HepG2 (cell line): Measurements from ENCODE around the gene BOD1. TPM values are rescaled to one million over a fixed set of nuclear protein-coding genes. Genes with fewer than 3 reads are reported as not detected.

Experiments used
- JUND ChIP-seq: sonication (generic); formaldehyde crosslinking; IDR thresholded peaks from 2 replicates; pipeline ENCODE4 v1.8.0; 2022; ENCODE audit warnings: mild to moderate bottlenecking, missing genetic modification reagents
- KDM5B ChIP-seq: sonication (generic); formaldehyde crosslinking; IDR thresholded peaks from 2 replicates; pipeline ENCODE4 v1.4.0; 2020; ENCODE audit warnings: missing genetic modification reagents, mild to moderate bottlenecking, borderline replicate concordance
- PHF8 ChIP-seq: sonication (generic); formaldehyde crosslinking; IDR thresholded peaks from 2 replicates; pipeline ENCODE4 v1.5.0; 2020; ENCODE audit warnings: missing genetic modification reagents
- SMC3 ChIP-seq: IDR thresholded peaks from 2 replicates; pipeline ENCODE4 v1.6.1; 2011; ENCODE audit warnings: low read length, improper control_type of control experiment
- SRSF1 ChIP-seq: fragments of 200-400 bp; formaldehyde crosslinking; optimal IDR thresholded peaks from 2 replicates; pipeline ENCODE3; 2017; ENCODE audit warnings: mild to moderate bottlenecking, low read depth, low read length, moderate library complexity
- SUZ12 ChIP-seq: fragments of 150-350 bp; IDR thresholded peaks from 2 replicates; pipeline ENCODE4 v1.6.1; 2014; ENCODE audit warnings: low read depth, low read length
- ZFP36 ChIP-seq: fragments of 150-350 bp; IDR thresholded peaks from 2 replicates; pipeline ENCODE4 v1.6.1; 2018; ENCODE audit warnings: borderline replicate concordance, low read length, low read depth; ENCODE audit not compliant: partially characterized antibody
- ZFP90 ChIP-seq: sonication (generic); formaldehyde crosslinking; IDR thresholded peaks from 2 replicates; pipeline ENCODE4 v1.8.0; 2022; ENCODE audit warnings: missing genetic modification reagents, mild to moderate bottlenecking, inconsistent platforms, borderline replicate concordance
- ZNF17 ChIP-seq: sonication (generic); formaldehyde crosslinking; IDR thresholded peaks from 2 replicates; pipeline ENCODE4 v1.5.0; 2020; ENCODE audit warnings: mild to moderate bottlenecking, missing genetic modification reagents
- ZNF775 ChIP-seq: sonication (generic); formaldehyde crosslinking; IDR thresholded peaks from 2 replicates; pipeline ENCODE4 v1.4.0; 2020; ENCODE audit warnings: missing genetic modification reagents, mild to moderate bottlenecking, moderate library complexity, borderline replicate concordance
- ZNF781 ChIP-seq: sonication (generic); formaldehyde crosslinking; IDR thresholded peaks from 2 replicates; pipeline ENCODE4 v1.5.1; 2020; ENCODE audit warnings: borderline replicate concordance, mild to moderate bottlenecking, missing genetic modification reagents; ENCODE audit errors: not compliant biosample characterization
- polyA plus RNA-seq, 8 experiments: library from polyadenylated mRNA; depleted of rRNA in 3 of 8; stranded (reverse) in 7 of 8; unstranded in 1 of 8; fragments of >200 nt; fragmentation: Illumina TruSeq in 4 of 8; extraction: Trizol in 4 of 8; gene quantifications; 2 replicates each; pipeline versions ENCODE4 v1.2.1 to v1.2.3, GENCODE V29; 2011 to 2016; ENCODE audit warnings: low read depth in 4 of 8, missing spikeins in 1 of 8, mixed read lengths in 1 of 8; ENCODE audit not compliant: insufficient read depth in 1 of 8
- total RNA-seq, 5 experiments: library from RNA; depleted of rRNA; stranded (reverse); fragments of >200 nt; fragmentation: Illumina TruSeq; extraction: Trizol; gene quantifications; 2 replicates each; pipeline ENCODE4 v1.2.3, GENCODE V29; 2016; ENCODE audit warnings: low read depth in 1 of 5
- TF ChIP-seq, protein P1 (sequence below): sonication (generic); formaldehyde crosslinking; IDR thresholded peaks from 2 replicates; pipeline ENCODE4 v1.4.0; 2020; ENCODE audit warnings: missing genetic modification reagents, borderline replicate concordance
- TF ChIP-seq, protein P2 (sequence below): sonication (generic); formaldehyde crosslinking; conservative IDR thresholded peaks from 2 replicates; pipeline ENCODE4 v1.8.0; 2022; ENCODE audit warnings: missing genetic modification reagents
- TF ChIP-seq, protein P3 (sequence below): sonication (generic); formaldehyde crosslinking; IDR thresholded peaks from 2 replicates; pipeline ENCODE4 v1.5.1; 2020; ENCODE audit warnings: mild to moderate bottlenecking, missing genetic modification reagents, moderate library complexity
- TF ChIP-seq, protein P4 (sequence below): sonication (generic); formaldehyde crosslinking; conservative IDR thresholded peaks from 2 replicates; pipeline ENCODE4 v1.4.0; 2020; ENCODE audit warnings: missing genetic modification reagents
- TF ChIP-seq, protein P5 (sequence below): sonication (generic); formaldehyde crosslinking; IDR thresholded peaks from 2 replicates; pipeline ENCODE4 v1.8.0; 2022; ENCODE audit warnings: missing genetic modification reagents, low read depth, mild to moderate bottlenecking, borderline replicate concordance

Gene BOD1
- total and polyA plus RNA-seq, 2 of the 13 experiments (the other 11 are each of a cell fraction or from before 2014, with no cell fraction given), result 81.5 to 103 TPM

DNA sequence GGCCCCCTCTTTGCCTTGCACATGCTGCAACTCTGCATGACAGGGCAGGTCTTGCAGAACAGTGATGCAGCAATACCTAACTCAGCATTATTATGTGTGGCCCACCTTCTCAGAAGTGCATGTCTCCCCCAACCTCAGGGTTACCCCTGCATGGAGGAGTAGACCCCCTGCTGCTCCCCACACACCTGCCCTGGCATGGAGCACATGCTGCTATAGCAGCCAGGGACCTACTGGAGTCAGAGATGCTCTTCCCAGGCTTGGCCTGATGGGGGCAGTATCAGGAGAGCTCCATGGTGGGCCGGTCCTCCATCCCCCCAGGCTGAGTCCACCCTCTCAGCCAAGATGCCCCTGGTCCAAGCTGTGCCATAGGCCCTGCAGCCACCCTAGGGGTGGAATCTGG is 13.2 kb upstream of the BOD1 start (continued):
- TF ChIP-seq, protein P1, sequence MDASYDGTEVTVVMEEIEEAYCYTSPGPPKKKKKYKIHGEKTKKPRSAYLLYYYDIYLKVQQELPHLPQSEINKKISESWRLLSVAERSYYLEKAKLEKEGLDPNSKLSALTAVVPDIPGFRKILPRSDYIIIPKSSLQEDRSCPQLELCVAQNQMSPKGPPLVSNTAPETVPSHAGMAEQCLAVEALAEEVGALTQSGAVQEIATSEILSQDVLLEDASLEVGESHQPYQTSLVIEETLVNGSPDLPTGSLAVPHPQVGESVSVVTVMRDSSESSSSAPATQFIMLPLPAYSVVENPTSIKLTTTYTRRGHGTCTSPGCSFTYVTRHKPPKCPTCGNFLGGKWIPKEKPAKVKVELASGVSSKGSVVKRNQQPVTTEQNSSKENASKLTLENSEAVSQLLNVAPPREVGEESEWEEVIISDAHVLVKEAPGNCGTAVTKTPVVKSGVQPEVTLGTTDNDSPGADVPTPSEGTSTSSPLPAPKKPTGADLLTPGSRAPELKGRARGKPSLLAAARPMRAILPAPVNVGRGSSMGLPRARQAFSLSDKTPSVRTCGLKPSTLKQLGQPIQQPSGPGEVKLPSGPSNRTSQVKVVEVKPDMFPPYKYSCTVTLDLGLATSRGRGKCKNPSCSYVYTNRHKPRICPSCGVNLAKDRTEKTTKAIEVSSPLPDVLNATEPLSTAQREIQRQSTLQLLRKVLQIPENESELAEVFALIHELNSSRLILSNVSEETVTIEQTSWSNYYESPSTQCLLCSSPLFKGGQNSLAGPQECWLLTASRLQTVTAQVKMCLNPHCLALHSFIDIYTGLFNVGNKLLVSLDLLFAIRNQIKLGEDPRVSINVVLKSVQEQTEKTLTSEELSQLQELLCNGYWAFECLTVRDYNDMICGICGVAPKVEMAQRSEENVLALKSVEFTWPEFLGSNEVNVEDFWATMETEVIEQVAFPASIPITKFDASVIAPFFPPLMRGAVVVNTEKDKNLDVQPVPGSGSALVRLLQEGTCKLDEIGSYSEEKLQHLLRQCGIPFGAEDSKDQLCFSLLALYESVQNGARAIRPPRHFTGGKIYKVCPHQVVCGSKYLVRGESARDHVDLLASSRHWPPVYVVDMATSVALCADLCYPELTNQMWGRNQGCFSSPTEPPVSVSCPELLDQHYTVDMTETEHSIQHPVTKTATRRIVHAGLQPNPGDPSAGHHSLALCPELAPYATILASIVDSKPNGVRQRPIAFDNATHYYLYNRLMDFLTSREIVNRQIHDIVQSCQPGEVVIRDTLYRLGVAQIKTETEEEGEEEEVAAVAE (CRISPR knock-in tag), result no peak
- TF ChIP-seq ZNF775 (no peak), ZFP90 (CRISPR knock-in tag) (no peak), ZNF781 (no peak), SRSF1 (no peak), ZNF17 (CRISPR knock-in tag) (no peak), KDM5B (CRISPR knock-in tag) (no peak), SUZ12 (no peak), JUND (0 out of 2 replicates have a peak, but pooled peaks have one; percentile 14), PHF8 (CRISPR knock-in tag) (no peak), ZFP36 (no peak), SMC3 (no peak)
- TF ChIP-seq, protein P2, sequence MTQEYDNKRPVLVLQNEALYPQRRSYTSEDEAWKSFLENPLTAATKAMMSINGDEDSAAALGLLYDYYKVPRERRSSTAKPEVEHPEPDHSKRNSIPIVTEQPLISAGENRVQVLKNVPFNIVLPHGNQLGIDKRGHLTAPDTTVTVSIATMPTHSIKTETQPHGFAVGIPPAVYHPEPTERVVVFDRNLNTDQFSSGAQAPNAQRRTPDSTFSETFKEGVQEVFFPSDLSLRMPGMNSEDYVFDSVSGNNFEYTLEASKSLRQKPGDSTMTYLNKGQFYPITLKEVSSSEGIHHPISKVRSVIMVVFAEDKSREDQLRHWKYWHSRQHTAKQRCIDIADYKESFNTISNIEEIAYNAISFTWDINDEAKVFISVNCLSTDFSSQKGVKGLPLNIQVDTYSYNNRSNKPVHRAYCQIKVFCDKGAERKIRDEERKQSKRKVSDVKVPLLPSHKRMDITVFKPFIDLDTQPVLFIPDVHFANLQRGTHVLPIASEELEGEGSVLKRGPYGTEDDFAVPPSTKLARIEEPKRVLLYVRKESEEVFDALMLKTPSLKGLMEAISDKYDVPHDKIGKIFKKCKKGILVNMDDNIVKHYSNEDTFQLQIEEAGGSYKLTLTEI (CRISPR knock-in tag), result no peak
- TF ChIP-seq, protein P3, sequence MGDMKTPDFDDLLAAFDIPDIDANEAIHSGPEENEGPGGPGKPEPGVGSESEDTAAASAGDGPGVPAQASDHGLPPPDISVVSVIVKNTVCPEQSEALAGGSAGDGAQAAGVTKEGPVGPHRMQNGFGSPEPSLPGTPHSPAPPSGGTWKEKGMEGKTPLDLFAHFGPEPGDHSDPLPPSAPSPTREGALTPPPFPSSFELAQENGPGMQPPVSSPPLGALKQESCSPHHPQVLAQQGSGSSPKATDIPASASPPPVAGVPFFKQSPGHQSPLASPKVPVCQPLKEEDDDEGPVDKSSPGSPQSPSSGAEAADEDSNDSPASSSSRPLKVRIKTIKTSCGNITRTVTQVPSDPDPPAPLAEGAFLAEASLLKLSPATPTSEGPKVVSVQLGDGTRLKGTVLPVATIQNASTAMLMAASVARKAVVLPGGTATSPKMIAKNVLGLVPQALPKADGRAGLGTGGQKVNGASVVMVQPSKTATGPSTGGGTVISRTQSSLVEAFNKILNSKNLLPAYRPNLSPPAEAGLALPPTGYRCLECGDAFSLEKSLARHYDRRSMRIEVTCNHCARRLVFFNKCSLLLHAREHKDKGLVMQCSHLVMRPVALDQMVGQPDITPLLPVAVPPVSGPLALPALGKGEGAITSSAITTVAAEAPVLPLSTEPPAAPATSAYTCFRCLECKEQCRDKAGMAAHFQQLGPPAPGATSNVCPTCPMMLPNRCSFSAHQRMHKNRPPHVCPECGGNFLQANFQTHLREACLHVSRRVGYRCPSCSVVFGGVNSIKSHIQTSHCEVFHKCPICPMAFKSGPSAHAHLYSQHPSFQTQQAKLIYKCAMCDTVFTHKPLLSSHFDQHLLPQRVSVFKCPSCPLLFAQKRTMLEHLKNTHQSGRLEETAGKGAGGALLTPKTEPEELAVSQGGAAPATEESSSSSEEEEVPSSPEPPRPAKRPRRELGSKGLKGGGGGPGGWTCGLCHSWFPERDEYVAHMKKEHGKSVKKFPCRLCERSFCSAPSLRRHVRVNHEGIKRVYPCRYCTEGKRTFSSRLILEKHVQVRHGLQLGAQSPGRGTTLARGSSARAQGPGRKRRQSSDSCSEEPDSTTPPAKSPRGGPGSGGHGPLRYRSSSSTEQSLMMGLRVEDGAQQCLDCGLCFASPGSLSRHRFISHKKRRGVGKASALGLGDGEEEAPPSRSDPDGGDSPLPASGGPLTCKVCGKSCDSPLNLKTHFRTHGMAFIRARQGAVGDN (CRISPR knock-in tag), result peak; percentile 31
- TF ChIP-seq, protein P4, sequence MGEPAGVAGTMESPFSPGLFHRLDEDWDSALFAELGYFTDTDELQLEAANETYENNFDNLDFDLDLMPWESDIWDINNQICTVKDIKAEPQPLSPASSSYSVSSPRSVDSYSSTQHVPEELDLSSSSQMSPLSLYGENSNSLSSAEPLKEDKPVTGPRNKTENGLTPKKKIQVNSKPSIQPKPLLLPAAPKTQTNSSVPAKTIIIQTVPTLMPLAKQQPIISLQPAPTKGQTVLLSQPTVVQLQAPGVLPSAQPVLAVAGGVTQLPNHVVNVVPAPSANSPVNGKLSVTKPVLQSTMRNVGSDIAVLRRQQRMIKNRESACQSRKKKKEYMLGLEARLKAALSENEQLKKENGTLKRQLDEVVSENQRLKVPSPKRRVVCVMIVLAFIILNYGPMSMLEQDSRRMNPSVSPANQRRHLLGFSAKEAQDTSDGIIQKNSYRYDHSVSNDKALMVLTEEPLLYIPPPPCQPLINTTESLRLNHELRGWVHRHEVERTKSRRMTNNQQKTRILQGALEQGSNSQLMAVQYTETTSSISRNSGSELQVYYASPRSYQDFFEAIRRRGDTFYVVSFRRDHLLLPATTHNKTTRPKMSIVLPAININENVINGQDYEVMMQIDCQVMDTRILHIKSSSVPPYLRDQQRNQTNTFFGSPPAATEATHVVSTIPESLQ (CRISPR knock-in tag), result no peak
- TF ChIP-seq, protein P5, sequence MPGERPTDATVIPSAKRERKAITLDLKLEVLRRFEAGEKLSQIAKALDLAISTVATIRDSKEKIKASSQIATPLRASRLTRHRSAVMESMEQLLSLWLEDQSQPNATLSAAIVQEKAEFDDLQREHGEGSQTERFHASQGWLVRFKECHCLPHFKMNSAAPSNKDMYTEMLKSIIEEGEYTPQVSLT, result no peak
